K562 (cell line): Measurements from ENCODE around the gene TMEM25. TPM values are rescaled to one million over a fixed set of nuclear protein-coding genes. Genes with fewer than 3 reads are reported as not detected.

Experiments
- FOXP4 ChIP-seq: sonication (generic); formaldehyde crosslinking; IDR thresholded peaks from 2 replicates; pipeline ENCODE4 v1.8.0; 2022; ENCODE audit warnings: mild to moderate bottlenecking, missing genetic modification reagents, borderline replicate concordance
- SRF ChIP-seq, 2 experiments: fragments of 250-450, 450-650 bp in 1 of 2; sonication (Bioruptor Pico) in 1 of 2; sonication (generic) in 1 of 2; formaldehyde crosslinking; IDR thresholded peaks; 2 replicates each; pipeline versions ENCODE4 v1.5.0 to v1.5.1; 2020 to 2022; ENCODE audit warnings: mild to moderate bottlenecking in 1 of 2, missing genetic modification reagents in 1 of 2
- ZNF318 ChIP-seq, 2 experiments: fragments of 450-650 bp; IDR thresholded peaks; 2 replicates each; pipeline ENCODE4 v1.6.1; 2016; ENCODE audit warnings: mild to moderate bottlenecking in 2 of 2, borderline replicate concordance in 1 of 2, low read depth in 1 of 2, moderate library complexity in 1 of 2
- polyA plus RNA-seq, 8 experiments: library from polyadenylated mRNA; depleted of rRNA in 4 of 8; stranded (reverse) in 5 of 8; unstranded in 3 of 8; fragments of >200 nt; fragmentation: Nextera tagmentation in 2 of 8; fragmentation: Illumina TruSeq in 1 of 8; extraction: Ambion mirVana in 2 of 8; extraction: Trizol in 1 of 8; gene quantifications; 2 replicates each; pipeline versions ENCODE4 v1.2.1 to v1.2.3, GENCODE V29; 2011 to 2014; ENCODE audit warnings: inconsistent platforms in 1 of 8, missing spikeins in 1 of 8
- total RNA-seq, 7 experiments: library from RNA; depleted of rRNA in 6 of 7; stranded (reverse); fragments of >200 nt in 6 of 7; fragmentation: Illumina TruSeq in 2 of 7; extraction: Trizol in 2 of 7; gene quantifications; 2 replicates each; pipeline versions ENCODE4 v1.2.1 to v1.2.3, GENCODE V29; 2011 to 2021; ENCODE audit warnings: low replicate concordance in 1 of 7
- TF ChIP-seq, protein P1 (sequence below): fragments of 450-650 bp; IDR thresholded peaks from 2 replicates; pipeline ENCODE4 v1.6.1; 2017; ENCODE audit warnings: mild to moderate bottlenecking, moderate library complexity
- TF ChIP-seq, protein P2 (sequence below): fragments of 450-650 bp; IDR thresholded peaks from 2 replicates; pipeline ENCODE4 v1.6.1; 2018; ENCODE audit not compliant: partially characterized antibody

The TMEM25 gene
- total and polyA plus RNA-seq, 9 of the 15 experiments (the other 6 are each of a cell fraction or from before 2014, with no cell fraction given), result 0.34 to 3.8 (median 2.0) TPM

- TF ChIP-seq FOXP4 (CRISPR knock-in tag) (no peak), SRF (CRISPR knock-in tag; IDR thresholded peaks at IDR 0.05) (0 out of 4 replicates have a peak, but pooled peaks of 1 of the 2 experiments have one; percentile 41), ZNF318 (IDR thresholded peaks at IDR 0.05; ENCODE audit: borderline replicate concordance in 1 of 2, low read depth in 1 of 2) (no peak)
- TF ChIP-seq, protein P1, sequence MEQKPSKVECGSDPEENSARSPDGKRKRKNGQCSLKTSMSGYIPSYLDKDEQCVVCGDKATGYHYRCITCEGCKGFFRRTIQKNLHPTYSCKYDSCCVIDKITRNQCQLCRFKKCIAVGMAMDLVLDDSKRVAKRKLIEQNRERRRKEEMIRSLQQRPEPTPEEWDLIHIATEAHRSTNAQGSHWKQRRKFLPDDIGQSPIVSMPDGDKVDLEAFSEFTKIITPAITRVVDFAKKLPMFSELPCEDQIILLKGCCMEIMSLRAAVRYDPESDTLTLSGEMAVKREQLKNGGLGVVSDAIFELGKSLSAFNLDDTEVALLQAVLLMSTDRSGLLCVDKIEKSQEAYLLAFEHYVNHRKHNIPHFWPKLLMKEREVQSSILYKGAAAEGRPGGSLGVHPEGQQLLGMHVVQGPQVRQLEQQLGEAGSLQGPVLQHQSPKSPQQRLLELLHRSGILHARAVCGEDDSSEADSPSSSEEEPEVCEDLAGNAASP, result no peak
- TF ChIP-seq, protein P2, sequence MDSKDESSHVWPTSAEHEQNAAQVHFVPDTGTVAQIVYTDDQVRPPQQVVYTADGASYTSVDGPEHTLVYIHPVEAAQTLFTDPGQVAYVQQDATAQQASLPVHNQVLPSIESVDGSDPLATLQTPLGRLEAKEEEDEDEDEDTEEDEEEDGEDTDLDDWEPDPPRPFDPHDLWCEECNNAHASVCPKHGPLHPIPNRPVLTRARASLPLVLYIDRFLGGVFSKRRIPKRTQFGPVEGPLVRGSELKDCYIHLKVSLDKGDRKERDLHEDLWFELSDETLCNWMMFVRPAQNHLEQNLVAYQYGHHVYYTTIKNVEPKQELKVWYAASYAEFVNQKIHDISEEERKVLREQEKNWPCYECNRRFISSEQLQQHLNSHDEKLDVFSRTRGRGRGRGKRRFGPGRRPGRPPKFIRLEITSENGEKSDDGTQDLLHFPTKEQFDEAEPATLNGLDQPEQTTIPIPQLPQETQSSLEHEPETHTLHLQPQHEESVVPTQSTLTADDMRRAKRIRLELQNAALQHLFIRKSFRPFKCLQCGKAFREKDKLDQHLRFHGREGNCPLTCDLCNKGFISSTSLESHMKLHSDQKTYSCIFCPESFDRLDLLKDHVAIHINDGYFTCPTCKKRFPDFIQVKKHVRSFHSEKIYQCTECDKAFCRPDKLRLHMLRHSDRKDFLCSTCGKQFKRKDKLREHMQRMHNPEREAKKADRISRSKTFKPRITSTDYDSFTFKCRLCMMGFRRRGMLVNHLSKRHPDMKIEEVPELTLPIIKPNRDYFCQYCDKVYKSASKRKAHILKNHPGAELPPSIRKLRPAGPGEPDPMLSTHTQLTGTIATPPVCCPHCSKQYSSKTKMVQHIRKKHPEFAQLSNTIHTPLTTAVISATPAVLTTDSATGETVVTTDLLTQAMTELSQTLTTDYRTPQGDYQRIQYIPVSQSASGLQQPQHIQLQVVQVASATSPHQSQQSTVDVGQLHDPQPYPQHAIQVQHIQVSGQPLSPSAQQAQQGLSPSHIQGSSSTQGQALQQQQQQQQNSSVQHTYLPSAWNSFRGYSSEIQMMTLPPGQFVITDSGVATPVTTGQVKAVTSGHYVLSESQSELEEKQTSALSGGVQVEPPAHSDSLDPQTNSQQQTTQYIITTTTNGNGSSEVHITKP, result peak; percentile 46
Observed at GRCh38 chr11:118572061-118572980, 41.3 kb downstream of the TMEM25 start, which contains the start of gene ARCN1 (continued).
